Measurements from ENCODE around the gene PRR30. TPM values are rescaled to one million over a fixed set of nuclear protein-coding genes. Genes with fewer than 3 reads are reported as not detected.

Gene PRR30
- total RNA-seq, 1 donor from 2014 or later = not detected

- no peak for ATAC-seq
Measured at GRCh38 chr2:27097341-27097740, 41.9 kb downstream of the PRR30 start.

GRCh38 chr2:27096748-27097297, 42.4 kb downstream of the PRR30 start:
- ATAC-seq = no peak

- peak; percentile 54 for ATAC-seq
Measured at GRCh38 chr2:27095745-27096651, 43.2 kb downstream of the PRR30 start.

- peak; percentile 5 for ATAC-seq
Measured at GRCh38 chr2:27095427-27095744, 43.8 kb downstream of the PRR30 start.

GRCh38 chr2:27094353-27094984, 44.7 kb downstream of the PRR30 start:
- ATAC-seq = no peak

- no peak for ATAC-seq
Measured at GRCh38 chr2:27093430-27094352, 45.5 kb downstream of the PRR30 start.

GRCh38 chr2:27092696-27093429, 46.3 kb downstream of the PRR30 start:
- no peak for ATAC-seq

- ATAC-seq = no peak
Measured at GRCh38 chr2:27091746-27092695, 47.2 kb downstream of the PRR30 start.

- no peak for ATAC-seq
Measured at GRCh38 chr2:27089111-27089954, 49.9 kb downstream of the PRR30 start.

- no peak for ATAC-seq
Measured at GRCh38 chr2:27088634-27089033, 50.6 kb downstream of the PRR30 start.

- ATAC-seq = no peak
Measured at GRCh38 chr2:27087823-27088410, 51.3 kb downstream of the PRR30 start.

Other genes starting within 250 kb of the PRR30 start
- 6.9 TPM for gene MAPRE3, start 168.8 kb downstream of the PRR30 start, total RNA-seq
- gene TMEM214, start 106.4 kb downstream of the PRR30 start, total RNA-seq = 29.7 TPM
- gene AGBL5, start 87.7 kb downstream of the PRR30 start, total RNA-seq = 14.1 TPM
- 258 TPM for gene OST4, start 67.8 kb downstream of the PRR30 start, total RNA-seq
- 3.0 TPM for gene EMILIN1, start 60.8 kb downstream of the PRR30 start, total RNA-seq
- gene KHK, start 52.6 kb downstream of the PRR30 start, total RNA-seq = 3.5 TPM
- 0.96 TPM for gene CGREF1, start 20.3 kb downstream of the PRR30 start, total RNA-seq
- not detected for gene ABHD1, start 15.6 kb downstream of the PRR30 start, total RNA-seq
- 26.5 TPM for gene PREB, start 4.8 kb downstream of the PRR30 start, total RNA-seq
- gene TCF23, start 9.6 kb upstream of the PRR30 start, total RNA-seq = not detected
- 75.0 TPM for gene ATRAID, start 72.6 kb upstream of the PRR30 start, total RNA-seq
- 15.6 TPM for gene SLC5A6, start 72.9 kb upstream of the PRR30 start, total RNA-seq
- 26.7 TPM for gene CAD, start 78.0 kb upstream of the PRR30 start, total RNA-seq
- not detected for gene SLC30A3, start 123.6 kb upstream of the PRR30 start, total RNA-seq
- not detected for gene DNAJC5G, start 136.0 kb upstream of the PRR30 start, total RNA-seq
- gene TRIM54, start 143.0 kb upstream of the PRR30 start, total RNA-seq = 0.16 TPM
- gene UCN, start 169.0 kb upstream of the PRR30 start, total RNA-seq = 0.56 TPM
- 42.7 TPM for gene MPV17, start 183.7 kb upstream of the PRR30 start, total RNA-seq
- gene GTF3C2, start 217.4 kb upstream of the PRR30 start, total RNA-seq = 50.8 TPM
- gene EIF2B4, start 230.9 kb upstream of the PRR30 start, total RNA-seq = 29.2 TPM
- 62.1 TPM for gene SNX17, start 231.2 kb upstream of the PRR30 start, total RNA-seq
- gene ZNF513, start 241.3 kb upstream of the PRR30 start, total RNA-seq = 11.4 TPM

Data from esophagus mucosa (tissue), 1 donor.